Body of pancreas (tissue), 4 donors: ENCODE results near the gene H1-8.

ENCODE experiments used
- POLR2A ChIP-seq, 3 donors: fragments of 450-650 bp; IDR thresholded peaks; one replicate each; pipeline ENCODE4 v1.6.1; 2016; ENCODE audit warnings: antibody characterized with exemption in 3 of 3, mild to moderate bottlenecking in 2 of 3
- TF ChIP-seq, protein P1 (sequence below), 7 experiments: fragments of 450-650 bp in 4 of 7; fragments of 200-600 bp in 3 of 7; sonication (generic) in 3 of 7; IDR thresholded peaks; one replicate each; pipeline ENCODE4 v1.5.1; 2016 to 2019; ENCODE audit warnings: antibody characterized with exemption in 7 of 7

DNA sequence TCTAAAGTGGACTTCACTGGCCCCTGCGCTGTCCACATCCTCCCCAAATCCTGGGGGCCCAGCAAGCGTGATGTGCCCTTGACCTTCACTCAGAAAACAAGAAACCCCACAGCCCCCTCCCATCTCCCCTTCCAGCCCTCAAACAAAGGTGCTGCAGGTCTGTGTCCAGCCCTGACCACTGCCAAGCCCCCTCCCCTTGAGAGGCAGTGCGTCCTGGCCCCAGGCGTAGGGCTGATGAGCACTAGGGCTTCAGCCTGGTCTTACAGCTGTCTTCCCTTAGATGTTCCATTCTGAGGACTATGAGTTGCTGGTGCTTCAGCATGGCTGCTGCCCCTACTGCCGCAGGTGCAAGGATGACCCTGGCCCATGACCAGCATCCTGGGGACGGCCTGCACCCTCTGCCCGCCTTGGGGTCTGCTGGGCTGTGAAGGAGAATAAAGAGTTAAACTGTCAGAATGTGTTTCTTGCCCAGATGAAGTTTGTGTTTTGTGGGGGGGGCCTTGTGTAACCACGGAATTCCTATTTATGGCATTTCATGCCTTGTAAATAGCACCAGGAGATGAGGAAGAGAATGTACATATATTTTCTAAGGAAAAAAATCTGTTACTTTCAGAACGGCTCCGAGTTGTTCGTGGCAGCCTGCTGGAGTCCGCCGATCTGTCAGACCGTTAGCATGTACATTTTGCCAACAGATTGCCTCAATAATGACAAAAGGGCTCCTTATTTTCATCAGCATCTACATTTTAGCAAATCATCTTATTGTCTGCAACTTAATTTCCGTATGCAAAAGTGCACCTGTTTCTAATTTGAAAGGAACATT is 22.9 kb upstream of the H1-8 start:
- TF ChIP-seq POLR2A (IDR thresholded peaks at IDR 0.05) = no peak
- TF ChIP-seq, protein P1, sequence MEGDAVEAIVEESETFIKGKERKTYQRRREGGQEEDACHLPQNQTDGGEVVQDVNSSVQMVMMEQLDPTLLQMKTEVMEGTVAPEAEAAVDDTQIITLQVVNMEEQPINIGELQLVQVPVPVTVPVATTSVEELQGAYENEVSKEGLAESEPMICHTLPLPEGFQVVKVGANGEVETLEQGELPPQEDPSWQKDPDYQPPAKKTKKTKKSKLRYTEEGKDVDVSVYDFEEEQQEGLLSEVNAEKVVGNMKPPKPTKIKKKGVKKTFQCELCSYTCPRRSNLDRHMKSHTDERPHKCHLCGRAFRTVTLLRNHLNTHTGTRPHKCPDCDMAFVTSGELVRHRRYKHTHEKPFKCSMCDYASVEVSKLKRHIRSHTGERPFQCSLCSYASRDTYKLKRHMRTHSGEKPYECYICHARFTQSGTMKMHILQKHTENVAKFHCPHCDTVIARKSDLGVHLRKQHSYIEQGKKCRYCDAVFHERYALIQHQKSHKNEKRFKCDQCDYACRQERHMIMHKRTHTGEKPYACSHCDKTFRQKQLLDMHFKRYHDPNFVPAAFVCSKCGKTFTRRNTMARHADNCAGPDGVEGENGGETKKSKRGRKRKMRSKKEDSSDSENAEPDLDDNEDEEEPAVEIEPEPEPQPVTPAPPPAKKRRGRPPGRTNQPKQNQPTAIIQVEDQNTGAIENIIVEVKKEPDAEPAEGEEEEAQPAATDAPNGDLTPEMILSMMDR (IDR thresholded peaks at IDR 0.05) = no peak
